Peyer's patch (tissue), 4 donors: ENCODE measurements around the gene KYAT1. TPM values are rescaled to one million over a fixed set of nuclear protein-coding genes. Genes with fewer than 3 reads are reported as not detected.

Source experiments
- DNase-seq, 3 donors: peaks; one replicate each; pipeline ENCODE4 v3.0.0-alpha.2; 2017 to 2019
- H3K27ac ChIP-seq, 4 donors: fragments of 200-600 bp; sonication (generic); one replicate each; pipeline ENCODE4 v1.5.1; 2016 to 2019
- H3K27me3 ChIP-seq, 2 donors: fragments of 200-600 bp; sonication (generic); one replicate each; pipeline ENCODE4 v1.5.1; 2019
- H3K36me3 ChIP-seq, 3 donors: fragments of 200-600 bp; sonication (generic); one replicate each; pipeline ENCODE4 v1.5.1; 2016 to 2019
- H3K4me1 ChIP-seq, 4 donors: fragments of 200-600 bp; sonication (generic); one replicate each; pipeline ENCODE4 v1.5.1; 2016 to 2019
- H3K4me3 ChIP-seq, 4 donors: fragments of 200-600 bp; sonication (generic); 1 replicate in 3 of 4; 2 replicates in 1 of 4; pipeline ENCODE4 v1.5.1; 2016 to 2019; ENCODE audit warnings: mild to moderate bottlenecking in 1 of 4
- H3K9me3 ChIP-seq, 4 donors: fragments of 200-600 bp; sonication (generic); one replicate each; pipeline ENCODE4 v1.5.1; 2016 to 2019; ENCODE audit warnings: mild to moderate bottlenecking in 1 of 4
- POLR2A ChIP-seq, 2 donors: fragments of 450-650 bp; IDR thresholded peaks; one replicate each; pipeline ENCODE4 v1.5.1; 2017; ENCODE audit warnings: antibody characterized with exemption in 2 of 2, mild to moderate bottlenecking in 2 of 2, moderate library complexity in 2 of 2
- total RNA-seq, 4 donors: library from RNA; depleted of rRNA; stranded (reverse); fragments of >200 nt; gene quantifications; one replicate each; pipeline ENCODE4 v1.1.0, GENCODE V29; 2016
- TF ChIP-seq, protein P1 (sequence below), 6 experiments: fragments of 450-650 bp in 4 of 6; fragments of 200-600 bp in 2 of 6; sonication (generic) in 1 of 6; IDR thresholded peaks; one replicate each; pipeline ENCODE4 v1.5.1; 2017 to 2019; ENCODE audit warnings: antibody characterized with exemption in 6 of 6, mild to moderate bottlenecking in 3 of 6, moderate library complexity in 1 of 6

The KYAT1 gene
- total RNA-seq = 10 to 100 TPM in 1 of 4 donors, 1 to 10 TPM in 3; 4.6 to 14.9 (median 8.7) TPM

DNA sequence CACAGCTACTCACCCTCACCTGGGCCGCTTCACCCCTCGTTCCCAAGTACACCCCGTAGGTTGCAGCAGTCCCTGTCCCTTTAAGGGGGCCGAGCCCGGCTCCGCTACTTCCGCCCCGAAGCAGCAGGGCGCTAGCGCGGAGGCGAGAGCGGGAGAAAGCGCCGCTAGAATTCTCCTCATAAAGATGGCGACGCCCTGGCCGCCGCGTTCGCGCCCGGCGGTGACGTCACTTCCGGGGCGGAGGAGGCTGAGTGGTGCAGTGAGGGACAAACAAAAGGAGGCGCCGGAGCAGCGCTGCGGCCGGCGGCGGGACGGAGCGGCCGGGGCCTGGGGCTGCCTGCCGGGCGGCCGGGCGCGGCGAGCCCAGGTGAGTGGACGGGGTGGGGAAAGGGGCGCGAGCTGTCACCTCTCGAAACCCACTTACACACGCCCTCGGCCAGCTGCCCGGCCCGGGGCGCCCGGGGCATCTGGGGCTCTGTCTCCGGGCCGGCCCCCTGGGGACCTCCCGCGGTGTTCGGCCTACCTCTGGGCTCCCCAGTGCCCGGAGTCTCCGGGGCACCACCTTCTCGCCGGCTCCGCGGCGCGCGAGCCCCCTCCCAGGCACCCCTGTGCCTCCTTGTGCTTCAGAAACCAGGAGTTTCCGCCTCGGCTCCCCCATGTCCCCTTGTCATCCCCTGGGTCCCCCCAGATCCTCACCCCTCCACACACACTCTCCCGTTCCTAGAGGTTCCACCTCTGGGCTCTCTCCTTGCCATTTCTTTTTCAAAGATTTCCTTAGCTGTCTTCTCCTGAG lies at the start of gene KYAT1, which contains the start of gene LRRC8A:
Gene KYAT1, minus strand, starts transcription at position 67 of the 793 bp plus-strand sequence. CDS start 36,545 bp downstream, outside the sequence.
Gene LRRC8A, plus strand, starts transcription at position 250 of the 793 bp plus-strand sequence. CDS start 25,032 bp downstream, outside the sequence.
- Histone ChIP-seq H3K4me1 (peaks cover 0 to 32% (median 8%) of the 10 kb centered on the region in 4 donors), H3K27ac (peak within 1 kb of the TSS; percentile 93 to 99 (median 96)), H3K9me3 (no peaks in the 10 kb centered on the region), H3K27me3 (no peaks in the 10 kb centered on the region), H3K36me3 (peaks cover 0 to 10% (median 0%) of the 10 kb centered on the region in 3 donors), H3K4me3 (peak within 1 kb of the TSS; percentile 81 to 100 (median 98))
- peak; percentile 61 to 73 for TF ChIP-seq POLR2A (IDR thresholded peaks at IDR 0.05)
- TF ChIP-seq, protein P1, sequence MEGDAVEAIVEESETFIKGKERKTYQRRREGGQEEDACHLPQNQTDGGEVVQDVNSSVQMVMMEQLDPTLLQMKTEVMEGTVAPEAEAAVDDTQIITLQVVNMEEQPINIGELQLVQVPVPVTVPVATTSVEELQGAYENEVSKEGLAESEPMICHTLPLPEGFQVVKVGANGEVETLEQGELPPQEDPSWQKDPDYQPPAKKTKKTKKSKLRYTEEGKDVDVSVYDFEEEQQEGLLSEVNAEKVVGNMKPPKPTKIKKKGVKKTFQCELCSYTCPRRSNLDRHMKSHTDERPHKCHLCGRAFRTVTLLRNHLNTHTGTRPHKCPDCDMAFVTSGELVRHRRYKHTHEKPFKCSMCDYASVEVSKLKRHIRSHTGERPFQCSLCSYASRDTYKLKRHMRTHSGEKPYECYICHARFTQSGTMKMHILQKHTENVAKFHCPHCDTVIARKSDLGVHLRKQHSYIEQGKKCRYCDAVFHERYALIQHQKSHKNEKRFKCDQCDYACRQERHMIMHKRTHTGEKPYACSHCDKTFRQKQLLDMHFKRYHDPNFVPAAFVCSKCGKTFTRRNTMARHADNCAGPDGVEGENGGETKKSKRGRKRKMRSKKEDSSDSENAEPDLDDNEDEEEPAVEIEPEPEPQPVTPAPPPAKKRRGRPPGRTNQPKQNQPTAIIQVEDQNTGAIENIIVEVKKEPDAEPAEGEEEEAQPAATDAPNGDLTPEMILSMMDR (IDR thresholded peaks at IDR 0.05) = peak in 1 of 6 experiments; percentile 34
- DNase-seq = peak; percentile 97 to 99 (median 99)

DNA sequence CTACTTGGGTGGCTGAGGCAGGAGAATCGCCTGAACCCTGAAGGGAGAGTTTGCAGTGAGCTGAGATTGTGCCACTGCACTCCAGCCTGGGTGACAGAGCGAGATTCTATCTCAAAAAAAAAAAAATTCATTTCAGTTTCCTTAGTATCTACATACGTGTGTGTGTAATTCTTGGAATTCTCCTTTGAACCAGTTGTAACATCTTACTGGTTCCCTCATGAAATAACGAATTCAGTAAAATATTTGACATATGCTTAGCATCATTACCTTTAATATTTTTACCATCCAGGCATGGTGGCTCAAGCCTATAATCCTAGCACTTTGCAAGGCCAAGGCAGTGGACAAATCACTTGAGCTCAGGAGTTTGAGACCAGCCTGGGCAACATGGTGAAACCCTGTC lies 47.8 kb upstream of the KYAT1 start:
- TF ChIP-seq, protein P1 (IDR thresholded peaks at IDR 0.05) = no peak
- TF ChIP-seq POLR2A (IDR thresholded peaks at IDR 0.05) = no peak
- no peak overlapping the region for H3K27ac ChIP-seq
- no peak for DNase-seq

DNA sequence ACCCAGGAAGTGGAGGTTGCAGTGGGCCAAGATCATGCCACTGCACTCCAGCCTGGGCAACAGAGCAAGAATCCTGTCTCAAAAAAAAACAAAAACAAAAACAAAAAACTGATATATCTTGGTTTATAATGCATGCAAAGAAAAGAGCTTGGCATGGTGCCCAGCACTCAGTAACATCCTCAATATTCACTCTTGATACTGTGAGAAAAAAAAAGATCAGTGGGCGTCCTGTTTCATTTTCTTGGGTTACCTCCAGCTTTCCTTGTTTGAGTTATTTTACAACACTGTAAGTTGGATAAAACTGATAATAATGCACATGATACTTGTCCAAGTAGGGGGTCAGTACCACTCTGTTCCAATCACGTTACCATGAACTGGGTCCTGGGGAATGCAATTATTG lies 46.9 kb upstream of the KYAT1 start:
- no peaks in the 10 kb centered on the region for H3K27me3 ChIP-seq
- H3K4me3 ChIP-seq = no peak overlapping the region
- no peaks in the 10 kb centered on the region for H3K36me3 ChIP-seq
- no peak for DNase-seq
- no peaks in the 10 kb centered on the region for H3K9me3 ChIP-seq
- TF ChIP-seq, protein P1 (IDR thresholded peaks at IDR 0.05) = no peak
- TF ChIP-seq POLR2A (IDR thresholded peaks at IDR 0.05) = no peak
- no peak overlapping the region for H3K27ac ChIP-seq
- peaks cover 0 to 3% (median 0%) of the 10 kb centered on the region in 4 donors for H3K4me1 ChIP-seq

More for the DNA sequence above, 47.8 kb upstream of the KYAT1 start:
- no peaks in the 10 kb centered on the region for H3K36me3 ChIP-seq
- no peaks in the 10 kb centered on the region for H3K9me3 ChIP-seq
- H3K4me1 ChIP-seq = peaks cover 0 to 3% (median 0%) of the 10 kb centered on the region in 4 donors
- H3K4me3 ChIP-seq = no peak overlapping the region
- no peaks in the 10 kb centered on the region for H3K27me3 ChIP-seq

DNA sequence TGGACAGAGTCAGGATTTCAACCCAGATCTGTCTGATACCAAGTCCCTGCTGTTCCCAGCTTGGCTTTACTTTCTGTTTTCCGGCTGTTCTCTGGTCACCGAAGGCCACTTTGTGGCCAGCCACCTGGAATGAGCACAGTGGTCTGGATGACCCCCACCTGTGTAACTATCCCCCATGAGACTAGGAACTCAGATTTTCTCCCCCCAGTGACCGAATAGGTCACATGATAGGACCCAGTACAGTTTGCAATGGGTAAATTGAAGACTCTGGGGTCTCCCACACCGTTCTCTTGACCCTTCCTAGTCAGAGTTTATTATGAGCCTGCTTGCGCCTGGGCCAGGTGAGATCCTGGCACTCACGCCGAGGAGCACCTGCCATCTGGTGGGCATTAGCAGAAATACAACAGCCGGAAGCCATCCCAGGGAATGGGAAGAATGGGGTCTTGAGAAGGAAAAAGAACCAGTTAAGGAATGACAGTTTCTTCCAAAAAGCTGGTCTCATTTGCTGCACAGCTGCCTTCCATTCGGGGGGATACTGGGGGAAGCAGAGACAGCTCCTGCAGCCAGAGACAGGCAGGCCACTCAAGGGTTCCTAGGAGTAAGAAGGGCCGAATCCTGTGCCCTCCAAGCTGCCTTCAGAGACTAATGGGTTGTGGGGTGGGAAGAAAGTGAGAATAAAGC lies 46.1 kb upstream of the KYAT1 start:
- peaks cover 0 to 3% (median 0%) of the 10 kb centered on the region in 4 donors for H3K4me1 ChIP-seq
- DNase-seq = peak in 2 of 3 donors; percentile 43 to 81
- H3K36me3 ChIP-seq = no peaks in the 10 kb centered on the region
- no peak overlapping the region for H3K27ac ChIP-seq
- no peaks in the 10 kb centered on the region for H3K27me3 ChIP-seq
- H3K4me3 ChIP-seq = no peak overlapping the region
- TF ChIP-seq POLR2A (IDR thresholded peaks at IDR 0.05) = no peak
- TF ChIP-seq, protein P1 (IDR thresholded peaks at IDR 0.05) = peak; percentile 79 to 93 (median 90)
- H3K9me3 ChIP-seq = no peaks in the 10 kb centered on the region

DNA sequence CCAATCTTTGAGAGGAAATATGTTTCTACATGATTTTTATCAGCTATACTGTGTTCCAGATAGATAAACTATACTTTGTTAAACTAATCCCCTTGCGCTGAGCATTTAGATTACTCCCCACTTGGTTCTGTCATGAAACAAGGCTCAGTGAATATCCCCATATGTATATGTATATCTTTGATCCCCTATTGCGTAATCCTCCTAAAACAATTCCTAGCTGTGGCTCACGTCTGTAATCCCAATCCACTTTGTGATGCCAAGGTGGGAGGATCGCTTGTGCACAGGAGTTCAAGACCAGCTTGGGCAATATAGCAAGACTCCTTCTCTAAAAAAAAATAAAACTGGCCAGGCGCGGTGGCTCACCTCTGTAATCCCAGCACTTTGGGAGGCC lies 41.7 kb upstream of the KYAT1 start:
- DNase-seq = no peak
- Histone ChIP-seq H3K4me3 (no peak overlapping the region), H3K36me3 (no peaks in the 10 kb centered on the region), H3K27ac (no peak overlapping the region), H3K27me3 (no peaks in the 10 kb centered on the region), H3K4me1 (peaks cover 0 to 16% (median 0%) of the 10 kb centered on the region in 4 donors), H3K9me3 (no peaks in the 10 kb centered on the region)
- no peak for TF ChIP-seq POLR2A (IDR thresholded peaks at IDR 0.05)
- TF ChIP-seq, protein P1 (IDR thresholded peaks at IDR 0.05) = no peak
